GM18519 (cell line): ENCODE results near the gene SNED1.

Experiments
- ATAC-seq: cut with Tn5 transposase; IDR thresholded peaks from one replicate; pipeline ENCODE4 v1.9.1; 2021; ENCODE audit warnings: mild to moderate bottlenecking, moderate library complexity; ENCODE audit not compliant: unreplicated experiment, low FRiP score

Gene SNED1

DNA sequence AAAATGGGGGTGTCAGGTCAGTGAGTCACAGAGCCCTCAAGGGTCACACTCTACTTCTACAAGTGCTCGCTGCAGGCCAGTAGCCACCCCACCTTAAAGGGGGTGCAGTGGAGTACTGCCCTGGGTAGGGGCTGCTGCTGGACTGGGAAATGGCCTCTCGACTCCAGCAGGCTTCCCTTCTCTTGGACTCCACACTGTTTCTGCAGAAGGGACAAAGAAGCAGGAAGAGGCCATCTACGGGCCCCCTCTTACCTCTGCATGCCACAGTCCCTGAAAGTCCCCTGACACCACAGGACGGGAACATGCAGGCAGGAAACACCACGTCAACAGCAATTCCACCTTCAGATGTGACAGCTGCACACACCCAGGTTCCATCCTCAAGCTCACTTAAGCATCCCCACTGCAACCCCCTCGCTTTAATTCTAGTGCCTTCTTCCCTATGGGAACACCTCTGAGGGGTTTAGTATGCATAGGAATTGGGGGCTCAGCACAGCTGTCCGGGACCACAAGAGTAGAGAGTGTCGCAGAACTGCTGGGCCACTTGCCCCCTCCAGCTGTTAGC is 22.3 kb downstream of the SNED1 start:
- no peak for ATAC-seq

DNA sequence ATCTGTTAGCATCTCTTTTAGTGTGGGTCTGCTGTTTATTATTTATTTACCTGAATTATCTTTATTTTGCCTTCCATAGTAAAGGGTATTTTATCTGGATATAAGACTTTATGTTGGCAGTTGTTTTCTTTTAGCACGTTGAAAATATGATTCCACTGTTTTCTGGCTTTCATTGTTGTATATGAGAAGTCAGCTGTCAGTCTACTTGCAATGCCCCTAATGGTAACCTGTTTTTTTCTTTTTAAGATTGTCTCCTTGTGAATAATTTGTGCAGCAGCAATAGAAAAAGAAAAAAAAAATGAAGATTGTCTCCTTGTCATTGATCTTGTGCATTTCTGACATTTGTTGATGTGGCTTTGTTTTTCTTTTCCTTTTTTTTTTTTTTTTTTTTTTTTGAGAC is 27.2 kb downstream of the SNED1 start:
- no peak for ATAC-seq

GRCh38 chr2:241029599-241030332 is 31.3 kb downstream of the SNED1 start:
- ATAC-seq: no peak

DNA sequence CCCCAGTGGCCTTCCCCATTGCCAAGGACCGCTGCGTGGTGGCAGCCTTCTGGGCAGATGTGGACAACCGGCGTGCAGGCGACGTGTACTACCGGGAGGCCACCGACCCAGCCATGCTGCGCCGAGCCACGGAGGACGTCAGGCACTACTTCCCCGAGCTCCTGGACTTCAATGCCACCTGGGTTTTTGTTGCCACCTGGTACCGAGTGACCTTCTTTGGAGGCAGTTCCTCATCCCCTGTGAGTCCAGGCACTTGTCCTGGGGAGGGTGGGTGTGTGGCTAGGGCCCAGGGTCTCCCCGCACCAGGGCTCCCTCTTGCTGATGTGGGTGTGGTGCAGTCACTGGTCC is 31.9 kb downstream of the SNED1 start:
- ATAC-seq: no peak

DNA sequence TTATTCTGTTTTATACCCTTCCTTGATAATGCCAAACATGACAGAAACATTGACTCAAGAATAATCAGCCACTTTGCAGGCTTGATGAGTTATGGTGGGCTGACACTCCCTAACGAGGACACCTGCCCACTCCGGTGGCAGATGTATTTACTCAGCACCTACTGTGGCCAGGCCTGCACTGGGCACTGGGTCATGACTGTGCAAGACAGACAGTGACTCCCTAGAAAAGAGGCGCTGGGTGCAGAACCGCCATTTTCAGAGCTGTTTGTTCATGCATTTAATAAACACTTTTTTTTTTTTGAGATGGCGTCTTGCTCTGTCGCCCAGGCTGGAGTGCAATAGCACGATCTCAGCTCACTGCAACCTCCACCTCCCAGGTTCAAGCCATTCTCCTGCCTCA is 32.5 kb downstream of the SNED1 start:
- no peak for ATAC-seq

- no peak for ATAC-seq
Measured at GRCh38 chr2:241031436-241032165, 33.2 kb downstream of the SNED1 start.

- no peak for ATAC-seq
Measured at GRCh38 chr2:241033336-241033987, 35.0 kb downstream of the SNED1 start.

- ATAC-seq: no peak
Measured at GRCh38 chr2:241033994-241034393, 35.6 kb downstream of the SNED1 start.

GRCh38 chr2:241034490-241035141 is 36.2 kb downstream of the SNED1 start:
- no peak for ATAC-seq

- ATAC-seq: no peak
Measured at GRCh38 chr2:241035142-241035817, 36.9 kb downstream of the SNED1 start.

- ATAC-seq: no peak
Measured at GRCh38 chr2:241035818-241036396, 37.5 kb downstream of the SNED1 start.

GRCh38 chr2:241036397-241036963 is 38.1 kb downstream of the SNED1 start:
- ATAC-seq: no peak

DNA sequence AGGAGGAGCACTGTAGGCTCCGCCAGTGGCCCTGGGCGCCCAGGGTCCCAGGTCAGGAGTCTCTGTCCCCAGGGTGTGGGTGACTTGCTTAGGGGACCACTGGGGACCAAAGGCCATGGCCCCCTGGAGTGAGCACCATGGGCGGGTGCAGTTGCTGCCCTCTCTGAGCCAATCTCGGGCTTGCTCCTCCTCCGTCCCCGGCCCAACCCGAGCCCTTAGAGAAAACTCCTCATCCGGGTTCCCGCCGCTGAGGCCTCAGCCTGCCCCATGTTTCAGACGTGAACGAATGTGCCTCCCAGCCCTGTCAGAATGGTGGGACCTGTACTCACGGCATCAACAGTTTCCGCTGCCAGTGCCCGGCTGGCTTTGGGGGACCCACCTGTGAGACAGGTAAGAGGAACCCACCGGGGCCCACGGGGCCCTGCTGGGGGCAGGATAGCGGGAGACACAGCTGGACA is 38.6 kb downstream of the SNED1 start:
- ATAC-seq: no peak

DNA sequence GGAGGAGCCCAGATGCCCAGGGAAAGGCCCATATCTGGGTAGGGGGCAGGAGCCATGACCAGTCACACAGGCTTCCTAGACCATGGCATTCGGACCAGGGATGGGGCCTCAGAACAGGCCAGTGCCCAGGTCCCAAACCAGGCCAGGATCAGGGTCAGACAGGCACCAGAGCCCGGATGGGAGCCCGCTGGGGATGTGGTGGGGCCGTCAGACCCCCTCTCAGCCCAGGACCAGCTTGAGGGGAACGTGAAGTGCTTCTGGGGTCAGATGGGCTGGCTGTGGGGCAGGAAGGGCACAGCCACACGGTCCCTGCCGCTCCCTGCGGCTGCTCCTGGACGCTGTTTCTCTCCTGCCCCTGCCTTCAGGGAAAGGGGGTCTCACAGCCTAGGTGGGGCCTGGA is 39.1 kb downstream of the SNED1 start:
- ATAC-seq: no peak

DNA sequence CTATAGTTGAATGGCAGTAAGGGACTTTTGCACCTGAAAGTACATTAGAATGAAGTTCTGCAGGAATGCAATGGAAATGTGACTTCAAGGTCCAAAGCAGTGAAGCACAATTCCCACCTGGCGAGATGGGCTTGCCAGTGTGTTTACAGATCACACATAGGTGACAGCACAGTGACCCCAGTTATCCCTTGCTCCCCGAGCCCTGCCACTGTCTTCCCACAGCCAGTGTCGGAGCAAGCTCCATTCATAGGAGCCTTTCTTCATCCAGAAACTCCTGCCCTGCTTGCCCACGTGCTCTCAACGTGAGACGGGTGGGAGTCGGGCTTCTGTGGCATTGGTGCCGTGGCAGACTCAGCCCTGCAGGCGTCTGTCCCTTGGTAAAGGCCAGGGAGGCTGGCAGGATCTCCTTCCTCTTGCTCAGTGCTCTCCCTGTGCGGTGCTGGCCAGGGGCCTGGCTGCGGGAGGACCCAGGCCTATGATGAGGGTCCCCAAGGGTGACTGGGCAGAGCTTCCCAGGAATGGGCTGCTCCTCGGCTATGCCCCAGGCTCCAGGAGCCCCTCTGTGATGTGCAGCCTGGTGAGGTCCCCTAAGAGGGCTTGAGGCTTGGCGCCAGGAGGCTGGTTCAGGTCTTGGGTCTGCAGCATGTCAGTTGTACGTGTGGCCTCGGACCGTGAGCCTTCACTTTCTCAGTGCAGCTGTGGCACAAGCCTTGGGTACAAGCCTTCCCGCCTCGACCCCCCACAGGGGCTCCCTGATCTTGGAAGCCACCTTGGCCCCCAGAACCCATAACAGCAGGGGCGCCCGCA is 40.2 kb downstream of the SNED1 start:
- no peak for ATAC-seq

DNA sequence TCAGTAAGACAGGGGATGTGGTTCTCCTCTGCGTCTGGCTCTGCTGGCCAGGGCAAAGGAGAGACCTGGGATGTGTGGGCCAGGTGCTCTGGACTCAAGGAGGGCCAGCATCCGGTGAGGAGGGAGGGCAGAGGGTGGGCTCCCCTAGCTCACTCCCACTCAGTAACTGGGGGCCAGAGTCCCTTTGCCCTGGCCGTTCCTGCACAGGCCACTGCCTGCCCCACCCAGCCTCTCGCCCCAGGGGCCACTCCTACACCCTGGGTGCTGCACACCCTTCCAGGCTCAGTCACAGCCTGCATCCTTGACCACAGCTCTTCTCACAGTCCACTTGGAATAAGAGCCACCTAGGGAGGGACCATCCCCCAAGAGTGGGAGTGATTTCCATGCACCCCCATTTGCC is 41.0 kb downstream of the SNED1 start:
- no peak for ATAC-seq

GRCh38 chr2:241040081-241040803 is 41.8 kb downstream of the SNED1 start:
- no peak for ATAC-seq

GRCh38 chr2:241041589-241042158 is 43.3 kb downstream of the SNED1 start:
- ATAC-seq: peak; percentile 77
